ENCODE results near the gene EPC1.

EPC1 gene

GRCh38 chr10:32337350-32337749 is 9.6 kb downstream of the EPC1 start:
- DNase-seq (ENCODE audit: low read depth) = no peak

GRCh38 chr10:32333849-32334248 is 13.1 kb downstream of the EPC1 start:
- DNase-seq (ENCODE audit: low read depth) = no peak

GRCh38 chr10:32332299-32332750 is 14.6 kb downstream of the EPC1 start:
- DNase-seq (ENCODE audit: low read depth) = peak; percentile 34

GRCh38 chr10:32331606-32332005 is 15.4 kb downstream of the EPC1 start:
- no peak for DNase-seq (ENCODE audit: low read depth)

- DNase-seq (ENCODE audit: low read depth) = no peak
Measured at GRCh38 chr10:32330214-32330613, 16.7 kb downstream of the EPC1 start.

GRCh38 chr10:32329061-32329460 is 17.9 kb downstream of the EPC1 start:
- no peak for DNase-seq (ENCODE audit: low read depth)

GRCh38 chr10:32328499-32328898 is 18.5 kb downstream of the EPC1 start:
- DNase-seq (ENCODE audit: low read depth) = no peak

- no peak for DNase-seq (ENCODE audit: low read depth)
Measured at GRCh38 chr10:32327364-32327691, 19.6 kb downstream of the EPC1 start.

- DNase-seq (ENCODE audit: low read depth) = no peak
Measured at GRCh38 chr10:32326680-32327363, 20.1 kb downstream of the EPC1 start.

GRCh38 chr10:32326119-32326518 is 20.8 kb downstream of the EPC1 start:
- DNase-seq (ENCODE audit: low read depth) = no peak

GRCh38 chr10:32323051-32323450 is 23.9 kb downstream of the EPC1 start:
- no peak for DNase-seq (ENCODE audit: low read depth)

GRCh38 chr10:32321016-32321631 is 25.8 kb downstream of the EPC1 start:
- no peak for DNase-seq (ENCODE audit: low read depth)

- DNase-seq (ENCODE audit: low read depth) = no peak
Measured at GRCh38 chr10:32318476-32318896, 28.5 kb downstream of the EPC1 start.

- DNase-seq (ENCODE audit: low read depth) = no peak
Measured at GRCh38 chr10:32317795-32318357, 29.1 kb downstream of the EPC1 start.

- no peak for DNase-seq (ENCODE audit: low read depth)
Measured at GRCh38 chr10:32315424-32315823, 31.5 kb downstream of the EPC1 start.

- DNase-seq (ENCODE audit: low read depth) = no peak
Measured at GRCh38 chr10:32314588-32314987, 32.4 kb downstream of the EPC1 start.

GRCh38 chr10:32308027-32308603 is 38.8 kb downstream of the EPC1 start:
- no peak for DNase-seq (ENCODE audit: low read depth)

GRCh38 chr10:32307609-32308008 is 39.3 kb downstream of the EPC1 start:
- no peak for DNase-seq (ENCODE audit: low read depth)

GRCh38 chr10:32299354-32299980 is 47.5 kb downstream of the EPC1 start:
- no peak for DNase-seq (ENCODE audit: low read depth)

- DNase-seq (ENCODE audit: low read depth) = no peak
Measured at GRCh38 chr10:32298075-32298812, 48.7 kb downstream of the EPC1 start.

- DNase-seq (ENCODE audit: low read depth) = no peak
Measured at GRCh38 chr10:32295027-32295426, 51.9 kb downstream of the EPC1 start.

- no peak for DNase-seq (ENCODE audit: low read depth)
Measured at GRCh38 chr10:32293581-32293980, 53.4 kb downstream of the EPC1 start.

All from activated T-cell treated with anti-CD3 and anti-CD28 coated beads for 1 hour (primary cell).